ENCODE results near the gene PTTG1IP2. TPM values are rescaled to one million over a fixed set of nuclear protein-coding genes. Genes with fewer than 3 reads are reported as not detected.

PTTG1IP2 gene
- total RNA-seq, result not detected
- long read RNA-seq, donor 1, result 0 reads
- long read RNA-seq, donor 2, result 0 reads

- DNase-seq (no peak), ATAC-seq (no peak)
- TF ChIP-seq CTCF (IDR thresholded peaks at IDR 0.05), result no peak
- H3K9me3 ChIP-seq, result no peaks in the 10 kb centered on the region
- H3K36me3 ChIP-seq (ENCODE audit: low read depth), result no peaks in the 10 kb centered on the region
- no peaks in the 10 kb centered on the region for H3K4me1 ChIP-seq (ENCODE audit: low read depth)
- no peak within 1 kb of the TSS for H3K4me3 ChIP-seq
- intact Hi-C loops (cut with DNase I, micrococcal nuclease), result no loop called here
These were observed at the start of gene PTTG1IP2 for GRCh38 chr7:90469554-90469953. TSS of gene PTTG1IP2 (plus strand) at chr7:90469639. CDS start at chr7:90469787, 148 bp downstream.

GRCh38 chr7:90421651-90422050, 47.8 kb upstream of the PTTG1IP2 start:
- H3K36me3 ChIP-seq (ENCODE audit: low read depth), result no peaks in the 10 kb centered on the region
- H3K4me1 ChIP-seq (ENCODE audit: low read depth), result no peaks in the 10 kb centered on the region
- H3K4me3 ChIP-seq, result no peak overlapping the region
- intact Hi-C loops (cut with DNase I, micrococcal nuclease), result no loop called here
- TF ChIP-seq CTCF (IDR thresholded peaks at IDR 0.05), result no peak
- ATAC-seq, result no peak
- no peaks in the 10 kb centered on the region for H3K9me3 ChIP-seq
- DNase-seq, result no peak

GRCh38 chr7:90424720-90425119, 44.7 kb upstream of the PTTG1IP2 start:
- intact Hi-C loops (cut with DNase I, micrococcal nuclease), result no loop called here
- no peaks in the 10 kb centered on the region for H3K36me3 ChIP-seq (ENCODE audit: low read depth)
- no peaks in the 10 kb centered on the region for H3K9me3 ChIP-seq
- ATAC-seq, result no peak
- H3K4me3 ChIP-seq, result no peak overlapping the region
- TF ChIP-seq CTCF (IDR thresholded peaks at IDR 0.05), result no peak
- DNase-seq, result no peak
- no peaks in the 10 kb centered on the region for H3K4me1 ChIP-seq (ENCODE audit: low read depth)

GRCh38 chr7:90425376-90425775, 44.1 kb upstream of the PTTG1IP2 start:
- intact Hi-C loops (cut with DNase I, micrococcal nuclease), result no loop called here
- Histone ChIP-seq H3K4me3 (no peak overlapping the region), H3K4me1 (ENCODE audit: low read depth) (no peaks in the 10 kb centered on the region), H3K9me3 (no peaks in the 10 kb centered on the region), H3K36me3 (ENCODE audit: low read depth) (no peaks in the 10 kb centered on the region)
- ATAC-seq (peak; percentile 98), DNase-seq (no peak)
- no peak for TF ChIP-seq CTCF (IDR thresholded peaks at IDR 0.05)

- no peak for TF ChIP-seq CTCF (IDR thresholded peaks at IDR 0.05)
- intact Hi-C loops (cut with DNase I, micrococcal nuclease), result no loop called here
- ATAC-seq (no peak), DNase-seq (no peak)
- H3K9me3 ChIP-seq, result peaks cover 9% of the 10 kb centered on the region
- H3K4me3 ChIP-seq, result no peak overlapping the region
- no peaks in the 10 kb centered on the region for H3K4me1 ChIP-seq (ENCODE audit: low read depth)
- H3K36me3 ChIP-seq (ENCODE audit: low read depth), result no peaks in the 10 kb centered on the region
These were observed 38.6 kb upstream of the PTTG1IP2 start for GRCh38 chr7:90430614-90431460.

Measured in mucosa of descending colon (tissue), 3 donors.